HG02885 (cell line): ENCODE measurements around the gene METTL15.
A peak's percentile ranks its signal among the peaks of the same experiment; 100 is the strongest.
"Not testable (repeated sequence)": the region's sequence is repeated elsewhere in the genome, so short reads cannot be mapped to it uniquely, and the experiment has no call there.

Source experiments
- ATAC-seq: cut with Tn5 transposase; IDR thresholded peaks from one replicate; pipeline ENCODE4 v1.9.1; 2021; ENCODE audit warnings: mild to moderate bottlenecking; ENCODE audit not compliant: unreplicated experiment, poor library complexity

Gene METTL15

GRCh38 chr11:28170759-28171158 lies 62.6 kb downstream of the METTL15 start:
- ATAC-seq: no peak

- no peak for ATAC-seq
These were observed 68.2 kb downstream of the METTL15 start for GRCh38 chr11:28176351-28176750.

GRCh38 chr11:28195449-28195848 lies 87.3 kb downstream of the METTL15 start:
- ATAC-seq: no peak

- no peak for ATAC-seq
These were observed 101.7 kb downstream of the METTL15 start for GRCh38 chr11:28209906-28210305.

- not testable (repeated sequence) for ATAC-seq
These were observed 113.9 kb downstream of the METTL15 start for GRCh38 chr11:28222063-28222462.

GRCh38 chr11:28223577-28223976 lies 115.4 kb downstream of the METTL15 start:
- peak; percentile 92 for ATAC-seq

- peak; percentile 55 for ATAC-seq
These were observed 115.8 kb downstream of the METTL15 start for GRCh38 chr11:28223994-28224393.

- no peak for ATAC-seq
These were observed 119.3 kb downstream of the METTL15 start for GRCh38 chr11:28227460-28227859.

GRCh38 chr11:28228196-28228895 lies 120.2 kb downstream of the METTL15 start:
- ATAC-seq: no peak

- no peak for ATAC-seq
These were observed 123.3 kb downstream of the METTL15 start for GRCh38 chr11:28231475-28231874.

GRCh38 chr11:28232649-28233048 lies 124.5 kb downstream of the METTL15 start:
- ATAC-seq: no peak

GRCh38 chr11:28241760-28242159 lies 133.6 kb downstream of the METTL15 start:
- no peak for ATAC-seq

GRCh38 chr11:28242596-28242995 lies 134.4 kb downstream of the METTL15 start:
- ATAC-seq: no peak

GRCh38 chr11:28243061-28243460 lies 134.9 kb downstream of the METTL15 start:
- no peak for ATAC-seq

- ATAC-seq: no peak
These were observed 135.4 kb downstream of the METTL15 start for GRCh38 chr11:28243581-28243980.

GRCh38 chr11:28245131-28245530 lies 136.9 kb downstream of the METTL15 start:
- no peak for ATAC-seq

GRCh38 chr11:28250192-28250591 lies 142.0 kb downstream of the METTL15 start:
- ATAC-seq: no peak

- no peak for ATAC-seq
These were observed 143.1 kb downstream of the METTL15 start for GRCh38 chr11:28251257-28251656.

- no peak for ATAC-seq
These were observed 149.6 kb downstream of the METTL15 start for GRCh38 chr11:28257761-28258160.

- ATAC-seq: peak; percentile 86
These were observed 151.1 kb downstream of the METTL15 start for GRCh38 chr11:28259177-28259843.

- no peak for ATAC-seq
These were observed 160.7 kb downstream of the METTL15 start for GRCh38 chr11:28268925-28269324.

GRCh38 chr11:28269586-28269985 lies 161.4 kb downstream of the METTL15 start:
- ATAC-seq: no peak
